ENCODE data around the gene SRSF3. TPM values are rescaled to one million over a fixed set of nuclear protein-coding genes. Genes with fewer than 3 reads are reported as not detected.

The SRSF3 gene
- polyA plus RNA-seq, 1 experiment, result 423 TPM

DNA sequence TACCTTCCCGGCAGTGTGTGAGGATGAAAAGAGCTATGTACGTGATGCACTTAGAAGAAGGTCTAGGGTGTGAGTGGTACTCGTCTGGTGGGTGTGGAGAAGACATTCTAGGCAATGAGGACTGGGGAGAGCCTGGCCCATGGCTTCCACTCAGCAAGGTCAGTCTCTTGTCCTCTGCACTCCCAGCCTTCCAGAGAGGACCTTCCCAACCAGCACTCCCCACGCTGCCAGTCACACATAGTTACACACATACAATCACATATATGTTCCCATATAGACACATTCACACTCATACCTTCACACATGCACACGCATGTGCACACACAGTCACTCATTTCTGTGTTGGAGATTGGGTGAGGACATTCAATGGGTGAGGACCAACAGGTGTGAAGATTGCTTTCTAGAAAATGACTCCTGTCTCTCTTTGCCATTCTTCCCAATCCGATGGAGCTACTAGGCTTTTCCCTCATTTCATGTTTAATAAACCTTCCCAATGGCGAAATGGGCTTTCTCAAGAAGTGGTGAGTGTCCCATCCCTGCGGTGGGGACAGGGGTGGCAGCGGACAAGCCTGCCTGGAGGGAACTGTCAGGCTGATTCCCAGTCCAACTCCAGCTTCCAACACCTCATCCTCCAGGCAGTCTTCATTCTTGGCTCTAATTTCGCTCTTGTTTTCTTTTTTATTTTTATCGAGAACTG lies 30.4 kb downstream of the SRSF3 start:
- H3K27ac ChIP-seq (ENCODE audit: low read depth, low read length), result peak overlapping the region; percentile 39
- CTCF ChIA-PET, result interaction anchor here (0.5 to 3.8 kb wide), 14 partner anchors 8 to 513 kb away, joined by 3 to 40 read pairs (median 4); no protein-coding TSS in a partner anchor

DNA sequence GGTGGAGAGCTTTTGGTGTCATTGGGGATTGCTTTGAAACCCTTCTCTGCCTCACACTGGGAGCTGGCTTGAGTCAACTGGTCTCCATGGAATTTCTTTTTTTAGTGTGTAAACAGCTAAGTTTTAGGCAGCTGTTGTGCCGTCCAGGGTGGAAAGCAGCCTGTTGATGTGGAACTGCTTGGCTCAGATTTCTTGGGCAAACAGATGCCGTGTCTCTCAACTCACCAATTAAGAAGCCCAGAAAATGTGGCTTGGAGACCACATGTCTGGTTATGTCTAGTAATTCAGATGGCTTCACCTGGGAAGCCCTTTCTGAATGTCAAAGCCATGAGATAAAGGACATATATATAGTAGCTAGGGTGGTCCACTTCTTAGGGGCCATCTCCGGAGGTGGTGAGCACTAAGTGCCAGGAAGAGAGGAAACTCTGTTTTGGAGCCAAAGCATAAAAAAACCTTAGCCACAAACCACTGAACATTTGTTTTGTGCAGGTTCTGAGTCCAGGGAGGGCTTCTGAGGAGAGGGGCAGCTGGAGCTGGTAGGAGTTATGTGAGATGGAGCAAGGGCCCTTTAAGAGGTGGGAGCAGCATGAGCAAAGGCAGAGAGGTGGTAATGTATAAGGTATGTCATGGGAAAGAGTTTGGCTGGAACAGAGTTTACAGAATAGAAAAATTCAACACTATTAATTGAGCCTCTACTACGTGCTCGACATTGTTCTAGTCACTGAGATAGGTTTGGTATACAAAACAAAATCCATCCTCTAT lies 31.2 kb downstream of the SRSF3 start:
- ChIA-PET CTCF (interaction anchor here (0.5 to 3.8 kb wide), 7 partner anchors 10 to 512 kb away, joined by 3 to 40 read pairs (median 6); no protein-coding TSS in a partner anchor), POLR2A (interaction anchor here (0.7 to 2.9 kb wide), 7 partner anchors 9 to 62 kb away, joined by 3 to 34 read pairs (median 4); partner anchors contain the start of gene CDKN1A)
- peak overlapping the region; percentile 39 for H3K27ac ChIP-seq (ENCODE audit: low read depth, low read length)
- TF ChIP-seq, protein P1, sequence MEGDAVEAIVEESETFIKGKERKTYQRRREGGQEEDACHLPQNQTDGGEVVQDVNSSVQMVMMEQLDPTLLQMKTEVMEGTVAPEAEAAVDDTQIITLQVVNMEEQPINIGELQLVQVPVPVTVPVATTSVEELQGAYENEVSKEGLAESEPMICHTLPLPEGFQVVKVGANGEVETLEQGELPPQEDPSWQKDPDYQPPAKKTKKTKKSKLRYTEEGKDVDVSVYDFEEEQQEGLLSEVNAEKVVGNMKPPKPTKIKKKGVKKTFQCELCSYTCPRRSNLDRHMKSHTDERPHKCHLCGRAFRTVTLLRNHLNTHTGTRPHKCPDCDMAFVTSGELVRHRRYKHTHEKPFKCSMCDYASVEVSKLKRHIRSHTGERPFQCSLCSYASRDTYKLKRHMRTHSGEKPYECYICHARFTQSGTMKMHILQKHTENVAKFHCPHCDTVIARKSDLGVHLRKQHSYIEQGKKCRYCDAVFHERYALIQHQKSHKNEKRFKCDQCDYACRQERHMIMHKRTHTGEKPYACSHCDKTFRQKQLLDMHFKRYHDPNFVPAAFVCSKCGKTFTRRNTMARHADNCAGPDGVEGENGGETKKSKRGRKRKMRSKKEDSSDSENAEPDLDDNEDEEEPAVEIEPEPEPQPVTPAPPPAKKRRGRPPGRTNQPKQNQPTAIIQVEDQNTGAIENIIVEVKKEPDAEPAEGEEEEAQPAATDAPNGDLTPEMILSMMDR (IDR thresholded peaks at IDR 0.05; ENCODE audit: low read depth, low read length), result no peak
- H3K9me3 ChIP-seq (ENCODE audit: control insufficient read depth, insufficient read depth, low read length), result no peaks in the 10 kb centered on the region
- peak; percentile 64 for DNase-seq (ENCODE audit: low read depth, low spot score)
- no peaks in the 10 kb centered on the region for H3K27me3 ChIP-seq (ENCODE audit: control insufficient read depth, insufficient read depth, low read length)
- H3K4me3 ChIP-seq (ENCODE audit: low read depth, low read length), result peak overlapping the region; percentile 1; the same call in 1 of the 2 replicates

More for the DNA sequence above, 30.4 kb downstream of the SRSF3 start:
- DNase-seq (ENCODE audit: low read depth, low spot score), result no peak
- POLR2A ChIA-PET, result interaction anchor here (1.0 to 2.9 kb wide), 6 partner anchors 9 to 63 kb away, joined by 4 to 34 read pairs (median 5); partner anchors contain the start of gene CDKN1A
- Histone ChIP-seq H3K27me3 (ENCODE audit: control insufficient read depth, insufficient read depth, low read length) (no peaks in the 10 kb centered on the region), H3K4me3 (ENCODE audit: low read depth, low read length) (peak overlapping the region; percentile 17; the same call in 1 of the 2 replicates), H3K9me3 (ENCODE audit: control insufficient read depth, insufficient read depth, low read length) (no peaks in the 10 kb centered on the region)
- TF ChIP-seq, protein P1 (IDR thresholded peaks at IDR 0.05; ENCODE audit: low read depth, low read length), result no peak

DNA sequence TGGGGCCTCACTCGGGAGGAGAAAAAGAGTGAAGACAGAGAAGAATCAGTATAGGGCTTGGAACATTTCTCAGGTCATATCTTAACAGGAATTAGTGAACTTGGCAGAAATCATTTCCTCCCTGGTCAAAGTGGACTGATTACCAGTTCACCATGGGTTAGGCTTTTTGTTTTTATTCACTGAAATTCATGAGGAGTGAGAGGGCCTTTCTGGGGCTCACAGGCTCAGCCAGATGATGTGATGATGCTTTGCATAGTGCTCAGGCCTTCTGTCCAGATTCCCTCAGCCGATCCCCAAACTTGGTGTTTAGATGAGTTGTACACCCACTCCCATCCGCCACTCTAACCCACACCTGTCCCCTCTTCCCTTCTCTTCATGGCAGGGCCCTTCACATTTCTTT lies 32.5 kb downstream of the SRSF3 start:
- Histone ChIP-seq H3K4me3 (ENCODE audit: low read depth, low read length) (no peak overlapping the region), H3K27me3 (ENCODE audit: control insufficient read depth, insufficient read depth, low read length) (no peaks in the 10 kb centered on the region), H3K9me3 (ENCODE audit: control insufficient read depth, insufficient read depth, low read length) (no peaks in the 10 kb centered on the region), H3K27ac (ENCODE audit: low read depth, low read length) (no peak overlapping the region)
- ChIA-PET CTCF (interaction anchor here (1.2 kb wide), 1 partner anchor 98 kb away, joined by 4 read pairs; no protein-coding TSS in a partner anchor), POLR2A (no interaction called here)
- TF ChIP-seq, protein P1 (IDR thresholded peaks at IDR 0.05; ENCODE audit: low read depth, low read length), result no peak
- DNase-seq (ENCODE audit: low read depth, low spot score), result no peak

DNA sequence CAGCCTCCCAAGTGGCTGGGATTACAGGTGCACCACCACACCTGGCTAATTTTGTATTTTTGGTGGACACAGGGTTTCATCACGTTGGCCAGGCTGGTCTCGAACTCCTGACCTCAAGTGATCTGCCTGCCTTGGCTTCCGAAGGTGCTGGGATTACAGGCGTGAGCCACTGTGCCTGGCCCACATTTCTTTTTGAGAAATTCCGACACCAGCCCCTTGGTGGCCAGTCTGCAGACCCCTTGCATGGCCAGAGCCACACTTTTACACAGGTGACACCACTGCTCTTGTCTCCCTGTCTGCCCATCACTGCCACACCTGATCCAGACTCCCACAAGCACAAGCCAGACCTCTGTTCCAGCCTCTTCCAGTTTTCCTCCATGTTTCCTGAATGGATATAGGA lies 33.0 kb downstream of the SRSF3 start:
- Histone ChIP-seq H3K27ac (ENCODE audit: low read depth, low read length) (no peak overlapping the region), H3K27me3 (ENCODE audit: control insufficient read depth, insufficient read depth, low read length) (no peaks in the 10 kb centered on the region), H3K9me3 (ENCODE audit: control insufficient read depth, insufficient read depth, low read length) (no peaks in the 10 kb centered on the region), H3K4me3 (ENCODE audit: low read depth, low read length) (no peak overlapping the region)
- CTCF ChIA-PET, result interaction anchor here (1.2 to 1.3 kb wide), 3 partner anchors 54 to 132 kb away, joined by 4 to 7 read pairs (median 4); no protein-coding TSS in a partner anchor
- POLR2A ChIA-PET, result interaction anchor here (0.6 to 2.3 kb wide), 10 partner anchors 10 to 165 kb away, joined by 3 to 37 read pairs (median 4); partner anchors contain the start of gene CDKN1A
- TF ChIP-seq, protein P1 (IDR thresholded peaks at IDR 0.05; ENCODE audit: low read depth, low read length), result no peak
- no peak for DNase-seq (ENCODE audit: low read depth, low spot score)

Measured in AG04450 (cell line).